ENCODE data around the gene IRF5.
"Not testable (repeated sequence)": the region's sequence is repeated elsewhere in the genome, so short reads cannot be mapped to it uniquely, and the experiment has no call there.

The IRF5 gene

GRCh38 chr7:128940494-128941322 is 3.0 kb downstream of the IRF5 start:
- no peak for DNase-seq (ENCODE audit: low read depth)

GRCh38 chr7:128941323-128941890 is 3.7 kb downstream of the IRF5 start:
- no peak for DNase-seq (ENCODE audit: low read depth)

GRCh38 chr7:128941946-128942526 is 4.3 kb downstream of the IRF5 start:
- DNase-seq (ENCODE audit: low read depth), result no peak

GRCh38 chr7:128943251-128943650 is 5.5 kb downstream of the IRF5 start:
- DNase-seq (ENCODE audit: low read depth), result not testable (repeated sequence)

- DNase-seq (ENCODE audit: low read depth), result no peak
Observed at GRCh38 chr7:128944487-128945236, 6.9 kb downstream of the IRF5 start.

- no peak for DNase-seq (ENCODE audit: low read depth)
Observed at GRCh38 chr7:128945668-128946366, 8.1 kb downstream of the IRF5 start.

- DNase-seq (ENCODE audit: low read depth), result no peak
Observed at GRCh38 chr7:128946936-128947830, 9.5 kb downstream of the IRF5 start.

GRCh38 chr7:128947854-128948253 is 10.1 kb downstream of the IRF5 start:
- DNase-seq (ENCODE audit: low read depth), result no peak

- DNase-seq (ENCODE audit: low read depth), result no peak
Observed at GRCh38 chr7:128948312-128948973, 10.7 kb downstream of the IRF5 start.

GRCh38 chr7:128948976-128949760 is 11.4 kb downstream of the IRF5 start:
- no peak for DNase-seq (ENCODE audit: low read depth)

- DNase-seq (ENCODE audit: low read depth), result no peak
Observed at GRCh38 chr7:128951296-128951695, 13.6 kb downstream of the IRF5 start.

GRCh38 chr7:128954150-128954549 is 16.4 kb downstream of the IRF5 start:
- no peak for DNase-seq (ENCODE audit: low read depth)

- DNase-seq (ENCODE audit: low read depth), result no peak
Observed at GRCh38 chr7:128954830-128955802, 17.4 kb downstream of the IRF5 start.

- DNase-seq (ENCODE audit: low read depth), result no peak
Observed at GRCh38 chr7:128955981-128956380, 18.3 kb downstream of the IRF5 start.

GRCh38 chr7:128959296-128959695 is 21.6 kb downstream of the IRF5 start:
- DNase-seq (ENCODE audit: low read depth), result no peak

- no peak for DNase-seq (ENCODE audit: low read depth)
Observed at GRCh38 chr7:128961030-128961659, 23.4 kb downstream of the IRF5 start.

- DNase-seq (ENCODE audit: low read depth), result no peak
Observed at GRCh38 chr7:128962899-128963298, 25.2 kb downstream of the IRF5 start.

GRCh38 chr7:128963327-128963757 is 25.6 kb downstream of the IRF5 start:
- DNase-seq (ENCODE audit: low read depth), result no peak

Measured in T-helper 22 cell (primary cell).